Osteocyte (in vitro differentiated cells): ENCODE results near the gene SYT12. TPM values are rescaled to one million over a fixed set of nuclear protein-coding genes. Genes with fewer than 3 reads are reported as not detected.

ENCODE experiments used
- DNase-seq: peaks from one replicate; pipeline ENCODE4 v3.0.0; 2021; ENCODE audit warnings: mixed read lengths; ENCODE audit not compliant: unreplicated experiment; ENCODE audit errors: extremely low spot score
- H3K27ac Mint-ChIP-seq: one replicate; pipeline ENCODE4 v1.8.0; 2021; ENCODE audit warnings: mild to moderate bottlenecking, mixed read lengths; ENCODE audit not compliant: unreplicated experiment
- H3K27me3 Mint-ChIP-seq: one replicate; pipeline ENCODE4 v1.8.0; 2021; ENCODE audit warnings: mixed read lengths; ENCODE audit not compliant: unreplicated experiment
- H3K36me3 Mint-ChIP-seq: one replicate; pipeline ENCODE4 v1.8.0; 2021; ENCODE audit warnings: mixed read lengths; ENCODE audit not compliant: unreplicated experiment
- H3K4me1 Mint-ChIP-seq: one replicate; pipeline ENCODE4 v1.8.0; 2021; ENCODE audit warnings: mixed read lengths; ENCODE audit not compliant: unreplicated experiment
- H3K4me3 Mint-ChIP-seq: one replicate; pipeline ENCODE4 v1.8.0; 2021; ENCODE audit warnings: mild to moderate bottlenecking, moderate library complexity, mixed read lengths; ENCODE audit not compliant: unreplicated experiment
- H3K9me3 Mint-ChIP-seq: one replicate; pipeline ENCODE4 v1.8.0; 2021; ENCODE audit warnings: mixed read lengths; ENCODE audit not compliant: unreplicated experiment
- long read RNA-seq: library from polyadenylated mRNA; unstranded; transcript quantifications from one replicate; pipeline ENCODE4 v2.0.0, GENCODE V29; 2021
- total RNA-seq: library from RNA; stranded (reverse); gene quantifications from 2 replicates; pipeline ENCODE4 v1.2.1, GENCODE V29; 2021
- TF ChIP-seq, protein P1 (sequence below): fragments of 200-600 bp; sonication (generic); IDR thresholded peaks from 2 replicates; pipeline ENCODE4 v1.5.0; 2021; ENCODE audit warnings: antibody characterized with exemption, mild to moderate bottlenecking, moderate library complexity

Gene SYT12, protein sequence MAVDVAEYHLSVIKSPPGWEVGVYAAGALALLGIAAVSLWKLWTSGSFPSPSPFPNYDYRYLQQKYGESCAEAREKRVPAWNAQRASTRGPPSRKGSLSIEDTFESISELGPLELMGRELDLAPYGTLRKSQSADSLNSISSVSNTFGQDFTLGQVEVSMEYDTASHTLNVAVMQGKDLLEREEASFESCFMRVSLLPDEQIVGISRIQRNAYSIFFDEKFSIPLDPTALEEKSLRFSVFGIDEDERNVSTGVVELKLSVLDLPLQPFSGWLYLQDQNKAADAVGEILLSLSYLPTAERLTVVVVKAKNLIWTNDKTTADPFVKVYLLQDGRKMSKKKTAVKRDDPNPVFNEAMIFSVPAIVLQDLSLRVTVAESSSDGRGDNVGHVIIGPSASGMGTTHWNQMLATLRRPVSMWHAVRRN
- 1.4 and 1.7 TPM in 2 replicates for total RNA-seq
- long read RNA-seq: 0 reads

DNA sequence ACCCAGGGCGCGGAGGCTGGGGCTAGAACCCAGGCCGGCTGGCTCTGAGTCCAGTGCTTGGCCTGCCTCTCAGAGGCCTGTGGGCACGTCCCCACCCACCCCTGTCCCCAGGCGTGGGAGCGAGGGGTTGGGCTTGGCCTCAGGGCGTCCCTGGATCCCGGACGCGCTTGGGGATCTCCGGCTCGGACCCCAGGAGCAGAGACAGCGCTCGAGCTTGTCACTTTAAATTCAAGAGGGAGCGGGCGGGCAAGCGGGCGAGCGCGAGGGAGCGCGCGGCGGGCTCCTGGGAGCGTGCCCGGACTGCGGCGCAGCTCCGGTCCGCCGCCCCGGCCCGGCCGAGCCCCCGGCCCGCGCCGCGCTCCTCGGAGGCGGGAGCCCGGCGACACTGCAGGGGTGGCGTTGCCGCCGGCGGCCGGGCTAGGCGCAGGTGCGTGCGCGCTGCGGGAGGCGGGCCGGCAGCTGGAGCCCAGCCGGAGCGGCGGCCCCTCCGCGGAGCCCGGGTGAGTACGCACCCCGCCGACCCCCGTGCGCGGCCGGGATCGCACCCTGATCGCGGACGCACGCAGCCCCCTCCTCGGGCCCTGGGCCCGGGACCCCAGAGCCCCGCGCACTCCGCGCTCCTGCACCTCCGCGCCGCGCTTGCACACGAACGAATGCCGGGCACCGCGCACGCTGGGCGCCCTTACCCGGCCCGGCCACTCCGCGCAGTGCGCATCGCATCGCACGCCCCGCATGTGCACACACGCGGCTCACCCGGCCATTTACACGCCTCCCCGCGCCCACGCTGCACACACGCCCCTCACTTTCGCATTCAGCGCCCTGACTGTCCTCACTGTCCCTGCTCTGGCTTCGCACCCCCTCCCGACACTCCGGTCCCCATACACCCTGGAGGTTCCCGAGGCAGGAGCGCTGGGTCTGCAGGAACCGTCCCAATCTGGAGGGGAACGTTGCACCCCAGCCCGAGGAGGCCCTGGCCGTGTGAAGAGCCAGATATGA is at the start of gene SYT12:
TSS of gene SYT12 (plus strand) at position 174 of the 996 bp plus-strand sequence. CDS start 7,011 bp downstream, outside the sequence.
- H3K27me3 Mint-ChIP-seq: no peaks in the 10 kb centered on the region
- peak within 1 kb of the TSS; percentile 27 for H3K27ac Mint-ChIP-seq
- H3K36me3 Mint-ChIP-seq: no peaks in the 10 kb centered on the region
- peak within 1 kb of the TSS; percentile 76 for H3K4me3 Mint-ChIP-seq
- TF ChIP-seq, protein P1, sequence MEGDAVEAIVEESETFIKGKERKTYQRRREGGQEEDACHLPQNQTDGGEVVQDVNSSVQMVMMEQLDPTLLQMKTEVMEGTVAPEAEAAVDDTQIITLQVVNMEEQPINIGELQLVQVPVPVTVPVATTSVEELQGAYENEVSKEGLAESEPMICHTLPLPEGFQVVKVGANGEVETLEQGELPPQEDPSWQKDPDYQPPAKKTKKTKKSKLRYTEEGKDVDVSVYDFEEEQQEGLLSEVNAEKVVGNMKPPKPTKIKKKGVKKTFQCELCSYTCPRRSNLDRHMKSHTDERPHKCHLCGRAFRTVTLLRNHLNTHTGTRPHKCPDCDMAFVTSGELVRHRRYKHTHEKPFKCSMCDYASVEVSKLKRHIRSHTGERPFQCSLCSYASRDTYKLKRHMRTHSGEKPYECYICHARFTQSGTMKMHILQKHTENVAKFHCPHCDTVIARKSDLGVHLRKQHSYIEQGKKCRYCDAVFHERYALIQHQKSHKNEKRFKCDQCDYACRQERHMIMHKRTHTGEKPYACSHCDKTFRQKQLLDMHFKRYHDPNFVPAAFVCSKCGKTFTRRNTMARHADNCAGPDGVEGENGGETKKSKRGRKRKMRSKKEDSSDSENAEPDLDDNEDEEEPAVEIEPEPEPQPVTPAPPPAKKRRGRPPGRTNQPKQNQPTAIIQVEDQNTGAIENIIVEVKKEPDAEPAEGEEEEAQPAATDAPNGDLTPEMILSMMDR: no peak
- peaks cover 18% of the 10 kb centered on the region for H3K4me1 Mint-ChIP-seq
- no peaks in the 10 kb centered on the region for H3K9me3 Mint-ChIP-seq
- DNase-seq: no peak

DNA sequence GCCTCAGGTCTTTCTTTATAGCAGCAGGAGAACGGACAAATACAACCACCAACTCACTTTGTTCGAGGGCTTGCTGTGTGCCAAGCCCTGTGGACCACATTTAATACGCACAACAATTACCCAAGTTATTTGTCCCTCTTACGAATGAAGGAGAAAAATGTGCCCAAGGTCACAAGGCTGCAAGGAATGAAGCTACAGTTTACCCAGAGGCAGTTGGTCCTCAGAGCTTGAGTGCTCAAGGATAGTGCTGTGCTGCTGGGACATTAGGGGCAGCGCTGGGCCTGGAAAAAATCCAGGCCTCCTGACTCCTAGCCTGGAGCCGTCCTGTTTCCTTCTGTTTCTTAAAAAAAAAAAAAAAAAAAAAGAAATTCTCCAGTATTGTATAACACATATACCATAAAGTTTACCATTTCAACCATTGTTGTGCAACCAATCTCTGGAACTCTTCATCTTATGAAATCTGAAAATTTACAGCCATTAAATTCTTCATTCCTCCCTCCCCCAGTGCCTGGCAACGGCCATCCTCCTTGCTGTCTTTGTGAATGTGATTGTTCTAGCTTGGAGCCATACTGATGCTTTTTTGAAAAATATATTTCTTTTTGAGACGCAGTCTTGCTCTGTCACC is 48.9 kb upstream of the SYT12 start:
- TF ChIP-seq, protein P1: no peak
- H3K4me1 Mint-ChIP-seq: peaks cover 42% of the 10 kb centered on the region
- H3K27me3 Mint-ChIP-seq: no peaks in the 10 kb centered on the region
- H3K4me3 Mint-ChIP-seq: no peak overlapping the region
- H3K27ac Mint-ChIP-seq: peak overlapping the region; percentile 68
- no peaks in the 10 kb centered on the region for H3K9me3 Mint-ChIP-seq
- no peak for DNase-seq
- no peaks in the 10 kb centered on the region for H3K36me3 Mint-ChIP-seq

DNA sequence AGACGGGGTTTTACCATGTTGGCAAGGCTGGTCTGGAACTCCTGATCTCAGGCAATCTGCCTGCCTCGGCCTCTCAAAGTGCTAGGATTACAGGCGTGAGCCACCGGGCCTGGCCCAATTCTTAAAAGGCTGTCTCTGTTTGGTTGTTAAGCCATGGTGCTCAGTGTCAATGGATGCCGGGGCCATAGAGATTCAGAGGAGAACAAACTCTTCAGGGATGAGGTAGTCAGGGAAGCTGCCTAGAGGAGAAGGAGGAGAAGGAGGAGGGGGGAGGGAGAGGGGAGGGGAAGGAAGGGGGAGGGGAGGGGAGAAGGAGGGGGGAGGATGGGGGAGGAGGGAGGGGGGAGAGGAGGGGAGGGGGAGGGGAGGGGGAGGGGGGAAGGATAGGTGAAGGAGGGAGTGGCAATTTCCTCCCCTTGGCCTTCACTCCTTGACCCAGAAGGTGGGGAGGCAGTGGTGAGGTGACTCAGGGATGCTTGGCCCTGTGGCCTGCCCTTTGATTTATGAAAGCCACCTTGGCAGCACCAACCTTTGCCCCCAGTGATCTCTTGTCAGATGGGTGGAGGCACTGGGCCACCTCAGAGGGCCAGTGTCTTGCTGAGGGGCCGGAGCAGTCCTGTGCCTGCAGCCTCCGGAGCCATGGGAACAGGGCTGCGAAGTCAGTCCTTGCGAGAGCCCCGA is 48.1 kb upstream of the SYT12 start, which contains the start of gene C11orf86:
TSS of gene C11orf86 (plus strand) at position 581 of the 681 bp plus-strand sequence. CDS start at position 640, 59 bp downstream.
- TF ChIP-seq, protein P1: no peak
- Mint-ChIP-seq H3K4me1 (peaks cover 38% of the 10 kb centered on the region), H3K27me3 (no peaks in the 10 kb centered on the region), H3K4me3 (no peak within 1 kb of the TSS), H3K36me3 (no peaks in the 10 kb centered on the region), H3K27ac (peak within 1 kb of the TSS; percentile 68), H3K9me3 (no peaks in the 10 kb centered on the region)
- no peak for DNase-seq

DNA sequence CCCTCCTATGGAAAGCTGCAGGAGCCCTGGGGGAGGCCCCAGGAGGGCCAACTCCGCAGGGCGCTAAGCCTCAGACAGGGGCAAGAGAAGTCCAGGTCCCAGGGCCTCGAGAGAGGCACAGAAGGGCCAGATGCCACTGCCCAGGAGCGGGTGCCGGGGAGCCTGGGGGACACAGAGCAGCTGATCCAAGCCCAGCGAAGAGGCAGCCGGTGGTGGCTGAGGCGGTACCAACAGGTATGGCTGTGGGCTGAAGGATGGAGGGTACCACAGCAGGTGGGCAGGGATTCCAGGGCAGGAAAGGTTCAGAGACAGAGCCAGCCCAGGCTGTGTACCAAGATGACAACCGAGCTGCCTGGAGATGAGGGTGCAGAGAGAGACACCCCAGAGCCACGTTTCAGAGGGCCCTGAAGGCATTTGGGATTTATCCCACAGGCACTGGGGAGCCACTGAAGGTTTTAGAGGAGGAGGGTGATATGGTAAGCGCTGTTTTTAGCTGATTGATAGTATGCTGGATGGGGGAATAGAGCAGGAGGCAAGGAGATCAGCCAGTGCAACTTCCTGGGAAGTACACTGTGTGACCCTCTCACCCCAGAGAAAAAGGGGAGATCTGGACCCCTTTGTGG is 47.4 kb upstream of the SYT12 start:
- TF ChIP-seq, protein P1: no peak
- Mint-ChIP-seq H3K27ac (no peak overlapping the region), H3K4me1 (peaks cover 31% of the 10 kb centered on the region), H3K36me3 (no peaks in the 10 kb centered on the region), H3K4me3 (no peak overlapping the region), H3K9me3 (no peaks in the 10 kb centered on the region), H3K27me3 (no peaks in the 10 kb centered on the region)
- no peak for DNase-seq
